ENCODE results near the gene SHROOM1. TPM values are rescaled to one million over a fixed set of nuclear protein-coding genes. Genes with fewer than 3 reads are reported as not detected.
"Not testable (repeated sequence)": the region's sequence is repeated elsewhere in the genome, so short reads cannot be mapped to it uniquely, and the experiment has no call there.

Gene SHROOM1
- total RNA-seq, 4 donors from 2014 or later, result 5.8 to 10.3 (median 6.5) TPM

DNA sequence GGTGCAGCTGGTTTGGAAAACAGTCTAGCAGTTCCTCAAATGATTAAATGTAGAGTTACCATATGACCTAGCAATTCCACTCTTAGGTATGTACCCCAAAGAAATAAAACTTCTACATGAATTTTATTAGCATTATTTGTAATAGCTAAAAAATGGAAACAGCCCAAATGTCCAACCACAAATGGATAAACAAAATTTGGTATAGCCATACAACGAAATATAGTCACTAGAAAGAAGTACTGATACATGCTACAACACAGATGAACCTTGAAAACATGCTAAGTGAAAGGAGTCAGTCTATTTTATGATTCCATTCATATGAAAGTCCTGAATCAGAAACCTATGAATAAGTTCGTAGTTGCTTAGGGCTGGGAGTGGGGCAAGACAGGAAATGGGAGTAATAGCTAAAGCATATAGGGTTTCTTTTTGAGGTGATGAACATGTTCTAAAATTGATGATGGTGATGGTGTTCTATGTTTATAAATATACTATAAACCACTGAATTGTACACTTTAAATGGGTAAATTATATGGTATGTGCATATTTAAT lies 29.5 kb upstream of the SHROOM1 start:
- no peak for ATAC-seq
- TF ChIP-seq, protein P1, sequence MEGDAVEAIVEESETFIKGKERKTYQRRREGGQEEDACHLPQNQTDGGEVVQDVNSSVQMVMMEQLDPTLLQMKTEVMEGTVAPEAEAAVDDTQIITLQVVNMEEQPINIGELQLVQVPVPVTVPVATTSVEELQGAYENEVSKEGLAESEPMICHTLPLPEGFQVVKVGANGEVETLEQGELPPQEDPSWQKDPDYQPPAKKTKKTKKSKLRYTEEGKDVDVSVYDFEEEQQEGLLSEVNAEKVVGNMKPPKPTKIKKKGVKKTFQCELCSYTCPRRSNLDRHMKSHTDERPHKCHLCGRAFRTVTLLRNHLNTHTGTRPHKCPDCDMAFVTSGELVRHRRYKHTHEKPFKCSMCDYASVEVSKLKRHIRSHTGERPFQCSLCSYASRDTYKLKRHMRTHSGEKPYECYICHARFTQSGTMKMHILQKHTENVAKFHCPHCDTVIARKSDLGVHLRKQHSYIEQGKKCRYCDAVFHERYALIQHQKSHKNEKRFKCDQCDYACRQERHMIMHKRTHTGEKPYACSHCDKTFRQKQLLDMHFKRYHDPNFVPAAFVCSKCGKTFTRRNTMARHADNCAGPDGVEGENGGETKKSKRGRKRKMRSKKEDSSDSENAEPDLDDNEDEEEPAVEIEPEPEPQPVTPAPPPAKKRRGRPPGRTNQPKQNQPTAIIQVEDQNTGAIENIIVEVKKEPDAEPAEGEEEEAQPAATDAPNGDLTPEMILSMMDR (IDR thresholded peaks at IDR 0.05), result no peak
- TF ChIP-seq POLR2A (IDR thresholded peaks at IDR 0.05) (no peak), EP300 (IDR thresholded peaks at IDR 0.05) (no peak), POLR2AphosphoS5 (IDR thresholded peaks at IDR 0.05) (no peak)
- 87 to 89% methylated on average over 1 to 2 of the region's 2 CpGs for WGBS, 2 donors (ENCODE audit: low coverage in 1 of 2)

GRCh38 chr5:132856011-132856410 lies 25.6 kb upstream of the SHROOM1 start:
- WGBS, 2 donors (ENCODE audit: low coverage in 1 of 2), result 90 to 100% methylated on average over 1 to 2 of the region's 3 CpGs
- no peaks in the 10 kb centered on the region for H3K9me3 ChIP-seq

More for the DNA sequence above, 29.5 kb upstream of the SHROOM1 start:
- Histone ChIP-seq H3K27me3 (no peaks in the 10 kb centered on the region), H3K36me3 (no peaks in the 10 kb centered on the region), H3K27ac (no peak overlapping the region), H3K4me3 (no peak overlapping the region), H3K4me1 (no peaks in the 10 kb centered on the region), H3K9me3 (no peaks in the 10 kb centered on the region)

GRCh38 chr5:132854992-132855391 lies 24.5 kb upstream of the SHROOM1 start:
- H3K4me1 ChIP-seq, ATAC-seq, H3K27me3 ChIP-seq: not testable (repeated sequence)

More at GRCh38 chr5:132856011-132856410, 25.6 kb upstream of the SHROOM1 start:
- Histone ChIP-seq H3K4me1 (no peaks in the 10 kb centered on the region), H3K36me3 (no peaks in the 10 kb centered on the region), H3K4me3 (no peak overlapping the region), H3K27ac (no peak overlapping the region), H3K27me3 (no peaks in the 10 kb centered on the region)
- no peak for ATAC-seq
- no peak for TF ChIP-seq POLR2AphosphoS5 (IDR thresholded peaks at IDR 0.05)
- no peak for TF ChIP-seq EP300 (IDR thresholded peaks at IDR 0.05)
- no peak for TF ChIP-seq POLR2A (IDR thresholded peaks at IDR 0.05)
- TF ChIP-seq, protein P1 (IDR thresholded peaks at IDR 0.05), result no peak

GRCh38 chr5:132854301-132854700 lies 23.9 kb upstream of the SHROOM1 start:
- H3K27ac ChIP-seq, result no peak overlapping the region
- TF ChIP-seq EP300 (IDR thresholded peaks at IDR 0.05) (no peak), POLR2AphosphoS5 (IDR thresholded peaks at IDR 0.05) (no peak), POLR2A (IDR thresholded peaks at IDR 0.05) (no peak)
- TF ChIP-seq, protein P1 (IDR thresholded peaks at IDR 0.05), result no peak
- H3K27me3 ChIP-seq, result no peaks in the 10 kb centered on the region
- WGBS, 2 donors (ENCODE audit: low coverage in 1 of 2), result 35 to 49% methylated on average over 3 of the region's 3 CpGs
- H3K9me3 ChIP-seq, result no peaks in the 10 kb centered on the region
- H3K4me1 ChIP-seq, result no peaks in the 10 kb centered on the region
- ATAC-seq, result no peak
- no peaks in the 10 kb centered on the region for H3K36me3 ChIP-seq
- H3K4me3 ChIP-seq, result no peak overlapping the region

More at GRCh38 chr5:132854992-132855391, 24.5 kb upstream of the SHROOM1 start:
- WGBS, 2 donors (ENCODE audit: low coverage in 1 of 2), result 94 to 98% methylated on average over 4 to 5 of the region's 5 CpGs
- not testable (repeated sequence) for H3K9me3 ChIP-seq, H3K4me3 ChIP-seq, H3K36me3 ChIP-seq, H3K27ac ChIP-seq

- Histone ChIP-seq H3K4me3 (no peak overlapping the region), H3K27me3 (no peaks in the 10 kb centered on the region), H3K36me3 (no peaks in the 10 kb centered on the region), H3K4me1 (no peaks in the 10 kb centered on the region), H3K27ac (no peak overlapping the region), H3K9me3 (no peaks in the 10 kb centered on the region)
- no peak for TF ChIP-seq POLR2AphosphoS5 (IDR thresholded peaks at IDR 0.05)
- ATAC-seq, result no peak
- WGBS, 2 donors (ENCODE audit: low coverage in 1 of 2), result 22 to 25% methylated on average over 1 of the region's 1 CpG
Observed at GRCh38 chr5:132853790-132854189, 23.3 kb upstream of the SHROOM1 start.

DNA sequence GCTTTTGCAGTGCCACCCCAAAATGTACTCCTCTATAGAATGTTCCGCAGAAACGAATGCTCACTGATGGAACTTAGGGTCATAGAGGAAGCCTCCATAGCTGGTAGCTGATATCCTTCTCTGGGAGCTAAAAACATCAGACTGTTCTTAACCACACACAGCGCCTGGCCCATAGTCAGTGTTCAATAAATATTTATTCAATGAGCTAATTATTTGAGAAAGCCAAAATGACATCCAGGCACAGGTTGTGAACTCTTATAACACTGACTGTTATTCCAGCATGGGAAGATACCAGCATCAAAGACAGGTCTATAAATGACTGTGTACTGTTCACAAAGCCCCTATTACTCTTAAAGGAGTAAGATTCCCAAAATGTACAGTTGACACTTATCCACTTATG lies 22.9 kb upstream of the SHROOM1 start:
- Histone ChIP-seq H3K36me3 (no peaks in the 10 kb centered on the region), H3K4me3 (no peak overlapping the region), H3K4me1 (no peaks in the 10 kb centered on the region), H3K27ac (no peak overlapping the region), H3K9me3 (no peaks in the 10 kb centered on the region), H3K27me3 (no peaks in the 10 kb centered on the region)
- ATAC-seq, result no peak
- no peak for TF ChIP-seq EP300 (IDR thresholded peaks at IDR 0.05)
- 70 to 80% methylated on average over 2 to 3 of the region's 3 CpGs for WGBS, 2 donors (ENCODE audit: low coverage in 1 of 2)
